DMS 273 (cell line): Measurements from ENCODE around the gene SERTAD3.
"Not testable (repeated sequence)": the region's sequence is repeated elsewhere in the genome, so short reads cannot be mapped to it uniquely, and the experiment has no call there.

ENCODE experiments used
- DNase-seq: peaks from one replicate; lab custom pipeline; 2025; ENCODE audit not compliant: unreplicated experiment; lab: John Stamatoyannopoulos, UW

SERTAD3 gene

GRCh38 chr19:40458597-40458974 is 14.5 kb upstream of the SERTAD3 start:
- no peak for DNase-seq

- no peak for DNase-seq
Measured at GRCh38 chr19:40457953-40458596, 13.9 kb upstream of the SERTAD3 start.

GRCh38 chr19:40457048-40457447 is 12.9 kb upstream of the SERTAD3 start:
- no peak for DNase-seq

- DNase-seq: not testable (repeated sequence)
Measured at GRCh38 chr19:40453943-40454342, 9.8 kb upstream of the SERTAD3 start.

- DNase-seq: no peak
Measured at GRCh38 chr19:40453151-40453735, 9.1 kb upstream of the SERTAD3 start.

GRCh38 chr19:40452016-40452415 is 7.9 kb upstream of the SERTAD3 start:
- DNase-seq: no peak

- no peak for DNase-seq
Measured at GRCh38 chr19:40450664-40451063, 6.5 kb upstream of the SERTAD3 start.

- DNase-seq: no peak
Measured at GRCh38 chr19:40449506-40449905, 5.4 kb upstream of the SERTAD3 start.

GRCh38 chr19:40446263-40446784 is 2.2 kb upstream of the SERTAD3 start:
- DNase-seq: no peak

- DNase-seq: no peak
Measured at GRCh38 chr19:40445780-40446262, 1.7 kb upstream of the SERTAD3 start.

GRCh38 chr19:40444825-40445312 is 734 bp upstream of the SERTAD3 start:
- DNase-seq: no peak

- DNase-seq: peak; percentile 100
Measured at GRCh38 chr19:40443131-40443999, 770 bp downstream of the SERTAD3 start.

- no peak for DNase-seq
Measured at GRCh38 chr19:40442328-40443130, 1.6 kb downstream of the SERTAD3 start.

- DNase-seq: no peak
Measured at GRCh38 chr19:40441719-40442253, 2.3 kb downstream of the SERTAD3 start.

- no peak for DNase-seq
Measured at GRCh38 chr19:40438284-40438683, 5.9 kb downstream of the SERTAD3 start.

GRCh38 chr19:40433391-40434216 is 10.5 kb downstream of the SERTAD3 start:
- DNase-seq: peak; percentile 92

- DNase-seq: not testable (repeated sequence)
Measured at GRCh38 chr19:40432760-40433159, 11.4 kb downstream of the SERTAD3 start.

- DNase-seq: no peak
Measured at GRCh38 chr19:40431698-40432097, 12.4 kb downstream of the SERTAD3 start.

- DNase-seq: not testable (repeated sequence)
Measured at GRCh38 chr19:40430242-40430641, 13.9 kb downstream of the SERTAD3 start.
